HUES64 (cell line): Measurements from ENCODE around the gene SEMA6A.
"Not testable (repeated sequence)": the region's sequence is repeated elsewhere in the genome, so short reads cannot be mapped to it uniquely, and the experiment has no call there.

ENCODE experiments used
- H3K27ac ChIP-seq: 2 replicates; pipeline ENCODE4 v1.7.0; 2013; ENCODE audit warnings: low read depth, low read length, inconsistent platforms
- H3K27me3 ChIP-seq: 2 replicates; pipeline ENCODE4 v1.6.1; 2013; ENCODE audit warnings: mild to moderate bottlenecking, low read length; ENCODE audit not compliant: insufficient read depth
- H3K36me3 ChIP-seq: 2 replicates; pipeline ENCODE4 v1.6.1; 2013; ENCODE audit warnings: mild to moderate bottlenecking, low read length; ENCODE audit not compliant: insufficient read depth
- H3K4me1 ChIP-seq: 2 replicates; pipeline ENCODE4 v1.6.1; 2013; ENCODE audit warnings: mild to moderate bottlenecking, low read length, moderate library complexity; ENCODE audit not compliant: insufficient read depth
- H3K4me3 ChIP-seq: 2 replicates; pipeline ENCODE4 v1.5.1; 2013; ENCODE audit warnings: mild to moderate bottlenecking, low read length, moderate library complexity
- H3K9ac ChIP-seq: 2 replicates; pipeline ENCODE4 v1.6.1; 2013; ENCODE audit warnings: mild to moderate bottlenecking, low read depth, low read length
- H3K9me3 ChIP-seq: 2 replicates; pipeline ENCODE4 v1.6.1; 2013; ENCODE audit warnings: low read depth, low read length; ENCODE audit not compliant: insufficient read depth
- WGBS: fragments of 150-250, 120-280 bp; methylation state at CpG from one replicate; pipeline ENCODE4 v1.1.7; 2013; ENCODE audit warnings: missing lambda C conversion rate; 5-methylcytosine and 5-hydroxymethylcytosine counted together

SEMA6A gene

DNA sequence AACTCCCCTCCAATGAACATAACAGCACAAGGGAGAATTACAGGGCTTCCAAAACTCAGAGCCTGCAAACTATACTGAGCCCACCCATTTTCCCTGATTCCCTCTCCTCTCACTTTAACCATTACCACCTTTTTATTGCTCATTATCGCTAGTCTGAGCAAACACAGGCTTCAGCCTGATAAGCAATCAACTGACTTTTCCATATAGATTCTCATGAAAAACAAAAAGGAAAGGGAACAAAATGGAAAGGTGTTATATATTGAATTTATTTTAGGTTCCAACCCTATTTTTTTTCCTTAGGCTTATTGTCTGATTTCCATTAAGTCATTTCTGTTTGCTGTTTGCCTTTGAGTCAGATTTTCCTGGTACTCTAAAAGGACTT, 27.9 kb downstream of the SEMA6A start:
- Histone ChIP-seq H3K9me3 (peaks cover 13% of the 10 kb centered on the region), H3K36me3 (peaks cover 71% of the 10 kb centered on the region), H3K27ac (no peak overlapping the region), H3K9ac (no peak overlapping the region), H3K27me3 (no peaks in the 10 kb centered on the region), H3K4me3 (no peak overlapping the region), H3K4me1 (peaks cover 36% of the 10 kb centered on the region)
- WGBS = 87% methylated on average over 1 of the region's 1 CpG

DNA sequence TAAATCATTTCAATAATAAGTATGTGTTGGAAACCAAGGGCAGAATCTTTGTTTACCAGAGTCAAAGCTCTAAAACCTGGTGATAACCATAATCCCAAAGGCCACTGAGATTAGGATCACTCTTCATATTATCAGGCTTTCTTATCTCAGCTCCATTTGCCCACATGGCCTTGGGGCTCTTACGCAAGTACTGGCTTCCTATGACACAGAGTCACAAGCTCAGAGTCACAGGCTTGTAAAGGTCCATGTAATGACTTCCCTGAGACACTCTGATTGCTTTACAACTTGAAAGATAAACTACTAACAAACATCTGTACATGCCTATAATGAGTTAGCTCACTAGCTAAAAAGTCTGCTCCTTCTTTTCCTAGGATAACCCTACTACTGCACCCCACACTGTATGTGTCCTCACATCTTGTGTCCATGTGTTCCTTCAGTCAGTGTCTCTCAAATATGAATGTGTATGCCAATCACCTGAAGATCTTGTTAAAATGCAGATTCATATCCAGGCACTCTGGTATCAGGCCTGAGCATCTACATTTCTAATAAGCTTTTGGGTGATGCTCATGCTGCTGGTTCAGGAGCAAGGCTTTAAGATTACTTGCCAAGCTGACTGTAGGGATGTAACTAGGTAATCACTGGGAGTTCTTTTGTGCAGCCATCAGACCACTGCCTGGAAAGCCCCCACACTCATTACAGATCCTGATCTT, 28.4 kb downstream of the SEMA6A start:
- Histone ChIP-seq H3K4me1 (peaks cover 35% of the 10 kb centered on the region), H3K9ac (no peak overlapping the region), H3K9me3 (peaks cover 13% of the 10 kb centered on the region), H3K27me3 (no peaks in the 10 kb centered on the region), H3K4me3 (no peak overlapping the region), H3K27ac (no peak overlapping the region), H3K36me3 (peaks cover 69% of the 10 kb centered on the region)
- WGBS = 93% methylated on average over 1 of the region's 1 CpG

GRCh38 chr5:116545465-116545864, 29.2 kb downstream of the SEMA6A start:
- H3K36me3 ChIP-seq = peaks cover 69% of the 10 kb centered on the region
- 99% methylated on average over 6 of the region's 6 CpGs for WGBS
- not testable (repeated sequence) for H3K4me3 ChIP-seq, H3K9ac ChIP-seq, H3K27me3 ChIP-seq, H3K27ac ChIP-seq
- peaks cover 13% of the 10 kb centered on the region for H3K9me3 ChIP-seq
- H3K4me1 ChIP-seq = peaks cover 36% of the 10 kb centered on the region

GRCh38 chr5:116544531-116545241, 29.9 kb downstream of the SEMA6A start:
- Histone ChIP-seq H3K36me3 (peaks cover 70% of the 10 kb centered on the region), H3K4me3 (no peak overlapping the region), H3K9me3 (peaks cover 13% of the 10 kb centered on the region), H3K4me1 (peaks cover 38% of the 10 kb centered on the region), H3K27ac (no peak overlapping the region), H3K27me3 (no peaks in the 10 kb centered on the region), H3K9ac (no peak overlapping the region)
- 88% methylated on average over 3 of the region's 3 CpGs for WGBS

DNA sequence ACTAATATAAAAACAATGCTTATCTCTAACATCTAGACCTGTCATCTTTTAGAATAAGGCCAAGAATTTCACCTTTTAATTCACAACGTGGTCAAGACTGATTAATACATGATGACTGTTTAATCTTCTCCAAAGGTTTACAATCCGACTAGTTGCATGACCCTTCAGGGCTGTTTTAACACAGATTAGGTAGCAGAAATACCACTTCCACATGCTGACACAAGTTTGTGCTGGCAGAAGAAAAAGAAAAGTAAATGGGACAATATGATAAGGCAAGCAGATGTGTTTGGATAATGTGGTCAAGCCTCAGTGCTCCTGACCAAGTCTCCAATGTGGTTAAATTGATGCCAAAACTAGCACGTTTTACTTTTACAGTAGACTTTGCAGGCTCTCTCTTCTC, 31.1 kb downstream of the SEMA6A start:
- H3K36me3 ChIP-seq = peaks cover 68% of the 10 kb centered on the region
- H3K9ac ChIP-seq = no peak overlapping the region
- H3K27ac ChIP-seq = no peak overlapping the region
- H3K4me1 ChIP-seq = peaks cover 38% of the 10 kb centered on the region
- H3K4me3 ChIP-seq = no peak overlapping the region
- peaks cover 13% of the 10 kb centered on the region for H3K9me3 ChIP-seq
- H3K27me3 ChIP-seq = no peaks in the 10 kb centered on the region
- 73% methylated on average over 3 of the region's 3 CpGs for WGBS

DNA sequence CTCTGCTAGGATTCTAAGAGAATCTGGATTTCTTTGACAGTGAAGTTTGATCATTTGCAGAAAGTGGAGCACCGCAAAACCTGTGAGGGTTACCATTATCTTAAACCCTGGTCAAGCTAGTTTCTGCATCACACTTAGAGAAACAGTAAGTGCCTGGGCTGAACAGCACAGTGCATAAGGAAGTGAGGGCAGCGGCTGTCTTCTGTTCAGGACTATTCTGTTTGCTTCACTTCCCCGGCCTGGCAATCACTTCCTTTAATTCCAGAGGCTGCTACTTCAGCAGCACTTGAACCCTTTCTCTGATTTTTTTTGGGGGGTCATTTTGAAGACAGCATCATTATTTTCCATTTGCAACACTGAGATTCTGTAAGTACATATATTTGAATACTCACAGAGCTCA, 32.0 kb downstream of the SEMA6A start:
- no peak overlapping the region for H3K27ac ChIP-seq
- WGBS = 79% methylated on average over 3 of the region's 3 CpGs

GRCh38 chr5:116539222-116539621, 35.4 kb downstream of the SEMA6A start:
- Histone ChIP-seq H3K27ac (no peak overlapping the region), H3K36me3 (peaks cover 55% of the 10 kb centered on the region), H3K27me3 (no peaks in the 10 kb centered on the region), H3K4me1 (peaks cover 71% of the 10 kb centered on the region), H3K4me3 (no peak overlapping the region), H3K9ac (no peak overlapping the region), H3K9me3 (no peaks in the 10 kb centered on the region)
- WGBS = 83% methylated on average over 2 of the region's 3 CpGs

More for the DNA sequence above, 32.0 kb downstream of the SEMA6A start:
- no peak overlapping the region for H3K4me3 ChIP-seq
- H3K27me3 ChIP-seq = no peaks in the 10 kb centered on the region
- peaks cover 13% of the 10 kb centered on the region for H3K9me3 ChIP-seq
- H3K36me3 ChIP-seq = peaks cover 64% of the 10 kb centered on the region
- no peak overlapping the region for H3K9ac ChIP-seq
- peaks cover 43% of the 10 kb centered on the region for H3K4me1 ChIP-seq

DNA sequence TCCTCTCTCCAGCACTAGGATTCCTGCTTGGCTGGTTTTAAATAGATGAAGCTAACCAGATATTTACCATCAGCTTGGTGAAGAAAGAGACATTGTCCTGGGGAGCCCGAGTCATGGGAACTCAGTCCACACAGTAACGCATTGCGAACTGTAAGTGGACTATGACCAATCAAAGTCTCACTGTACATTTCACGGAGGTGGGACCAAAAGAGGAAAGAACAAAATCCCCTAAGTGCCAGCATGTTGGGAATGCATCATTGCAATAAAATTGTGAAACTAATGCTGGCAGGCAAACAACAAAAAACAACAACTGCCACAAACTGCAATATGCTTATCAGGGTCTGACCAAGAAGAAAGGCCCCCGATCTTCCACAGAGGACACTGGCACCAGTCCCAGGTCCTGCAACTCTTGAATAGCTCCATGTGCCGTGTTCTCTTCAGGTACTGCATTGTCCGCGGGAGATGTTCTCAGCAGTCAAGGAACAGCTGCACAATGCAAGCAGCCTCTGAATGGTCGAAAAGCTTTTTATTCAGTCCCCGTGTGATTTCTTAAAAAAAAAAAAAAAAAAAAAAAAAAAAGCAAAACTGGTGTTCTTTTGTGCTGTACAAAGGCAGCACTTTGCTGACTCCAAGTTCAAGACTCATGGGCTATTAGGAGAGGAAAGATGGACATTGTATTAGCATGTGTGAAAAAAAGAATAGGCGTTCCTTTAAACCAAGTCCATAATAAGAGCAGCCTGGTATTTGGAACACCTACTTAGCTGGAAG, 38.1 kb downstream of the SEMA6A start:
- WGBS = 79% methylated on average over 11 of the region's 11 CpGs
- H3K4me1 ChIP-seq = peaks cover 89% of the 10 kb centered on the region

DNA sequence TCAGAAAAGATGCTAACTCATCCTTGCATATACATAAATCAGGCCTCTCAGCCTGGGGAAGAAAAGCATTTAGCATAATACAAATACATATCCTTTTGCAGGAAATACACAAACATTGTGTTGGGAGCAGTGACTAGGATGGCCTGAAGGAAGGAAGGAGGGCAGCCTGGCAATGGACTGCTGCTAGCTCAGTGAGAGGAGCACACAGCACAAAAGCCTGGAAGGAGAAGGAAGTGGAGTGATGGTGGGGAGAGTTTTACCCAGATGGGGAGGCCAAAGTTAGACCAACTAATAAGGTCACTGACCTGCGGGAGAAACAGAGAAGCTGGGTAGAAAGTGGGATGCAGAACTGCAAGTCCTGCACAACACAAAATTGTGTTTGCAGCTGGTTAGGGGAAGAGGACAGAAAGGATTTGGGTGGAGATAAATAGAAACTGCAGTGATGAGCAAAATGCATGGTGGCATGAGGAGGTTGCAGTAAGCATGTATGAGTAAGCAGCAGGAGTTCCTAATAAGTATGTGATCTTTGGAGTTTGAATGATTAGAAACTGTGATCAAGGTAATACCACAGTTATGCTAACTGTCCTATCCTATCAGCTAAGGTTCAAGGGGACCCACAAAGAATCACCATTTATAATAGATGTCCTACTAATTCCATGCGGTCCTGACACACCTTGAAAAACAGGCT, 39.5 kb downstream of the SEMA6A start:
- H3K27me3 ChIP-seq = no peaks in the 10 kb centered on the region
- peaks cover 90% of the 10 kb centered on the region for H3K4me1 ChIP-seq
- 67% methylated on average over 2 of the region's 2 CpGs for WGBS
- H3K36me3 ChIP-seq = peaks cover 31% of the 10 kb centered on the region; the same call in 1 of the 2 replicates
- H3K9ac ChIP-seq = no peak overlapping the region
- peak overlapping the region; percentile 5; the same call in 1 of the 2 replicates for H3K27ac ChIP-seq
- H3K9me3 ChIP-seq = no peaks in the 10 kb centered on the region
- no peak overlapping the region for H3K4me3 ChIP-seq

More for the DNA sequence above, 38.1 kb downstream of the SEMA6A start:
- Histone ChIP-seq H3K36me3 (peaks cover 41% of the 10 kb centered on the region), H3K27me3 (no peaks in the 10 kb centered on the region), H3K4me3 (no peak overlapping the region), H3K9ac (no peak overlapping the region), H3K27ac (no peak overlapping the region), H3K9me3 (no peaks in the 10 kb centered on the region)

DNA sequence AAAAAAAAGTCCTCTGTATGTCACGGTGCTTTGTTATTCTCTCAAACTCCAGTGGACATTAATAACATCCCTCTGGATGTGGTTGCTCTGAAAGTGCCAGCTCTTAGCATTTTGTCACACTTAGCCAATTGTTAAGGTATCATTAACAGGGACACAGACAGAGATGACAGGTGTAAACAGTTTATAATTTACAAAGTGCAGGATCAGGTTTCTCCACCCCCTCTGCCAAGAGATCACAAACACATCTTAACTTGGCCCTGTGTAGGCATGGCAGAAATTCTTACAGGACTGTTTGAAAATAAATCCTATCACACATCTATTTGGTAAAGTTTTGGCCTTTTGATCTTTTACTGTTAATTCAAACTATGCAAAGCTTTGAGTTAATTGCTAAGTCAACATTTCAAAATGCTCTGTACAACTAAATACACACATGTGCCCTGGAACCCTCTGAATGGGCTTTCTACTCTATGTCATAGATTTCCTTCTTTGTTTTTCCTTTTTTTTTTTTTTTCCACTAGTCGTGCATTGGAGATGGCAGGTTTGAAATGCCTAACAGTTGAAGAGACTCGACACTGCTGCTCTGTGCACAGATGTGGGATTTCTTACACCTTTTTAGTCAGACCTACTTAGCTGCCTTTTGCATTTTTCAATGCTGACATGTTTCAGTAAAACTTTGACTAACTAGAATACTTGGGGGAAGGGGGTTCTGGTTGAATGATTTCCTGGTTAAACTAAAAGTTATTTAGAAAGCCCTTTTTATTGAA, 41.7 kb downstream of the SEMA6A start:
- Histone ChIP-seq H3K9ac (no peak overlapping the region), H3K27ac (no peak overlapping the region), H3K4me1 (peaks cover 95% of the 10 kb centered on the region), H3K4me3 (no peak overlapping the region), H3K27me3 (no peaks in the 10 kb centered on the region), H3K9me3 (no peaks in the 10 kb centered on the region), H3K36me3 (peaks cover 19% of the 10 kb centered on the region; the same call in 1 of the 2 replicates)
- WGBS = 56% methylated on average over 3 of the region's 3 CpGs
